ENCODE results near the gene MYO18B. TPM values are rescaled to one million over a fixed set of nuclear protein-coding genes. Genes with fewer than 3 reads are reported as not detected.
A peak's percentile ranks its signal among the peaks of the same experiment; 100 is the strongest.

The MYO18B gene
- total RNA-seq, 2 experiments from 2014 or later = 1.6 to 2.0 TPM

DNA sequence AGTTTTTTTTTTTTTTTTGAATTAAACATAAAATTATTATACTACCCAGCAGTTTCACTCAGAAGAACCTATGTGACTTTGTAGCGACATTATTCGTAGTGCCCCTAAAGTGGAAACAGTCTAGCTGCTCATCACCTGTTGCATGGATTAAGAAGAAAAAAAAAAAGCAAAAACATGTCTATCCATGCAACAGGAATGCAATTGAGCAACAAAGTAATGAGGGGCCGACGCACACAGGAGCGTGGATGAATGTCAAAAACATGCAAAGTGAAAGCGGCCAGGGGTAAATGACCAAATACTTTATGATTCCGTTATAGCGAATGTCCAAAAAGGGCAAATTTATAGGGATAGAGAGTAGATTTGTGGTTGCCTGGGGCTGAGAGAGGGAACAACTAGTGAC lies 16.3 kb downstream of the MYO18B start:
- CTCF ChIA-PET = no interaction called here
- peaks cover 29% of the 10 kb centered on the region for H3K4me1 Mint-ChIP-seq
- peaks cover 2% of the 10 kb centered on the region for H3K27me3 Mint-ChIP-seq
- POLR2A ChIA-PET = no interaction called here
- DNase-seq = no peak
- H3K4me3 Mint-ChIP-seq = no peak overlapping the region
- no peak overlapping the region for H3K27ac Mint-ChIP-seq
- H3K9me3 Mint-ChIP-seq = peaks cover 4% of the 10 kb centered on the region
- H3K36me3 Mint-ChIP-seq (ENCODE audit: low read depth) = peaks cover 6% of the 10 kb centered on the region

- Mint-ChIP-seq H3K4me3 (no peak overlapping the region), H3K9me3 (peaks cover 2% of the 10 kb centered on the region), H3K27me3 (peaks cover 2% of the 10 kb centered on the region), H3K27ac (no peak overlapping the region), H3K4me1 (peaks cover 24% of the 10 kb centered on the region), H3K36me3 (ENCODE audit: low read depth) (no peaks in the 10 kb centered on the region)
- POLR2A ChIA-PET = interaction anchor here (3.2 kb wide), 1 partner anchor 10 kb away, joined by 11 read pairs; no protein-coding TSS in a partner anchor
- CTCF ChIA-PET = interaction anchor here (2.6 kb wide), 1 partner anchor 13 kb away, joined by 10 read pairs; no protein-coding TSS in a partner anchor
- no peak for DNase-seq
These were observed 17.8 kb downstream of the MYO18B start for GRCh38 chr22:25759825-25760231.

GRCh38 chr22:25760294-25760693 lies 18.3 kb downstream of the MYO18B start:
- Mint-ChIP-seq H3K36me3 (ENCODE audit: low read depth) (peaks cover 2% of the 10 kb centered on the region), H3K4me1 (peaks cover 23% of the 10 kb centered on the region)

GRCh38 chr22:25760848-25761595 lies 19.0 kb downstream of the MYO18B start:
- Mint-ChIP-seq H3K4me1 (peaks cover 20% of the 10 kb centered on the region), H3K4me3 (no peak overlapping the region), H3K36me3 (ENCODE audit: low read depth) (peaks cover 8% of the 10 kb centered on the region), H3K9me3 (peaks cover 12% of the 10 kb centered on the region), H3K27me3 (peaks cover 2% of the 10 kb centered on the region), H3K27ac (no peak overlapping the region)
- DNase-seq = no peak
- ChIA-PET CTCF (interaction anchor here (0.6 to 2.6 kb wide), 3 partner anchors 11 to 912 kb away, joined by 3 to 10 read pairs (median 9); no protein-coding TSS in a partner anchor), POLR2A (interaction anchor here (3.2 kb wide), 1 partner anchor 12 kb away, joined by 11 read pairs; no protein-coding TSS in a partner anchor)

More at GRCh38 chr22:25760294-25760693, 18.3 kb downstream of the MYO18B start:
- Mint-ChIP-seq H3K27ac (no peak overlapping the region), H3K27me3 (peaks cover 2% of the 10 kb centered on the region), H3K4me3 (no peak overlapping the region), H3K9me3 (peaks cover 4% of the 10 kb centered on the region)
- DNase-seq = no peak
- ChIA-PET POLR2A (interaction anchor here (3.2 kb wide), 1 partner anchor 11 kb away, joined by 11 read pairs; no protein-coding TSS in a partner anchor), CTCF (interaction anchor here (0.6 to 2.6 kb wide), 2 partner anchors 13 to 911 kb away, joined by 3 to 10 read pairs; no protein-coding TSS in a partner anchor)

- Mint-ChIP-seq H3K27me3 (peaks cover 2% of the 10 kb centered on the region), H3K27ac (no peak overlapping the region), H3K4me3 (no peak overlapping the region), H3K9me3 (peaks cover 23% of the 10 kb centered on the region), H3K4me1 (peaks cover 20% of the 10 kb centered on the region), H3K36me3 (ENCODE audit: low read depth) (peaks cover 18% of the 10 kb centered on the region)
- ChIA-PET POLR2A (interaction anchor here (3.2 kb wide), 1 partner anchor 13 kb away, joined by 11 read pairs; no protein-coding TSS in a partner anchor), CTCF (interaction anchor here (1.5 to 2.2 kb wide), 2 partner anchors 11 to 12 kb away, joined by 5 to 9 read pairs; no protein-coding TSS in a partner anchor)
- DNase-seq = no peak
These were observed 20.2 kb downstream of the MYO18B start for GRCh38 chr22:25762147-25762546.

DNA sequence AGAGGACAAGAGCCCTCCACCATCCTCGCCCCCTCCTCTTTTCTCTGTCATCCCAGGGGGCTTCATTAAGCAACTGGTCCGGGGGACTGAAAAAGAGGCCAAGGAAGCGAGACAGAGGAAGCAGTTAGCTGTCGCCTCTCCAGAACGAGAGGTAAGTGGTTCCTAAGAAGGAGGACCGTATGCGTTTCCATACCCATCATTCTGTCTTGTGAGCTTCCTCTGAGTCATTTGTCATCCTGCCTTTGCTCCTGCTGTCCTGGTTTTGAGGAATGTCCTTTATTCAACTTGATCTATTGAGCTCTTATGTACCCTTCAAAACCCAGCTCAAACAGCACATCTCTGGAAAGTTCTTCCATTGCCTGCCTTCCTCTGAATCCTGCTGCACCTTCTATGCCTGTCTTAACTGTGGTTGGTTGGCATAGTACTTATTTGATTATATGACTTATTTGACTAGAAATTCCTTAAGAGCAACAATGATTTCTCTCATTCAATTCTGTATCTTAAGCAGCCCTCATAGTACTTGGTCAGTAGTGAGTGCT lies 21.3 kb downstream of the MYO18B start:
- Mint-ChIP-seq H3K9me3 (peaks cover 32% of the 10 kb centered on the region), H3K4me3 (no peak overlapping the region), H3K36me3 (ENCODE audit: low read depth) (peaks cover 29% of the 10 kb centered on the region), H3K4me1 (peaks cover 15% of the 10 kb centered on the region), H3K27ac (no peak overlapping the region), H3K27me3 (peaks cover 2% of the 10 kb centered on the region)
- ChIA-PET CTCF (interaction anchor here (1.2 to 2.2 kb wide), 3 partner anchors 10 to 13 kb away, joined by 4 to 9 read pairs (median 5); no protein-coding TSS in a partner anchor), POLR2A (interaction anchor here (1.1 kb wide), 1 partner anchor 139 kb away, joined by 4 read pairs; no protein-coding TSS in a partner anchor)
- DNase-seq = no peak

- ChIA-PET CTCF (no interaction called here), POLR2A (interaction anchor here (1.1 to 1.2 kb wide), 2 partner anchors 14 to 140 kb away, joined by 4 read pairs; no protein-coding TSS in a partner anchor)
- Mint-ChIP-seq H3K27ac (no peak overlapping the region), H3K27me3 (no peaks in the 10 kb centered on the region), H3K36me3 (ENCODE audit: low read depth) (peaks cover 39% of the 10 kb centered on the region), H3K4me3 (no peak overlapping the region), H3K4me1 (peaks cover 19% of the 10 kb centered on the region), H3K9me3 (peaks cover 32% of the 10 kb centered on the region)
- no peak for DNase-seq
These were observed 22.5 kb downstream of the MYO18B start for GRCh38 chr22:25764270-25765015.

DNA sequence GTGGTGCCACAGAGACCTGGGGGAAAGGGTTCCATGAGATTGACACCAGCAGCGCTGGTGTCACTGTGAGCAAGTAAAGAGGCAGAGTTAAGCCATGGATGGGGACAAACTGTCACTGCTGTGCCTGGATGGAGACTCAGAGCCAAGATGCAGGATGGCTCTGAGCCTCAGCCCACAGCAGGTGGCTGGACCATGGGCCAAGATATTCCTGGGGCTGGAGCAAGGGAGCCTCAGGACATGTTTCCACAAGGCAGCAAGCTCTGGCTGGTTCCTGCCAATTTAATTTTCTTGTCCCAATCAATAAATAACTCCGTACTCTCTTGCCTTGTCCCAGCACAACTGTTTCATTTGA lies 23.0 kb downstream of the MYO18B start:
- no peak overlapping the region for H3K27ac Mint-ChIP-seq
- peaks cover 42% of the 10 kb centered on the region for H3K36me3 Mint-ChIP-seq (ENCODE audit: low read depth)
- no peak overlapping the region for H3K4me3 Mint-ChIP-seq
- no peaks in the 10 kb centered on the region for H3K27me3 Mint-ChIP-seq
- ChIA-PET CTCF (interaction anchor here (2.3 kb wide), 1 partner anchor 15 kb away, joined by 5 read pairs; no protein-coding TSS in a partner anchor), POLR2A (interaction anchor here (1.2 kb wide), 1 partner anchor 15 kb away, joined by 4 read pairs; no protein-coding TSS in a partner anchor)
- peaks cover 32% of the 10 kb centered on the region for H3K9me3 Mint-ChIP-seq
- no peak for DNase-seq
- H3K4me1 Mint-ChIP-seq = peaks cover 18% of the 10 kb centered on the region

DNA sequence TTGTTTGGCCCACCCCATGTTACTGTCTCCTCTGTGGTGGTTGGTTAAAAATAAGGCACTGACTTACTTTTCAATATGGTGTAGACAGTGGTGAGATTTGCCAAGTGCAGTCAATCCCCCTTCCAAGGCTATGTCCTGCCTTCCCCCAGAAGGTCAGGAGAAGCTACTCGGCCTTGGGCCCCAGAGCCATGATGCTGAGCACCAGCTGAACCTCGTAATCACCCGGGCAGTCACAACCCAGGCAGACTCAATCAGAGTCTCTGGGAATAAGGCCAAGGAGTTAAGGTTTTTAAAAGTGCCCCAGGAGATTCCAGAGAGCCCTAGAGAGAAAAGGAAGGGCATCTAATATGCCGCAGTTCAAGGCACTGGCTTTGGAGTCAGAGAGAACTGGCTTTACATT lies 23.8 kb downstream of the MYO18B start:
- POLR2A ChIA-PET = no interaction called here
- H3K36me3 Mint-ChIP-seq (ENCODE audit: low read depth) = peaks cover 50% of the 10 kb centered on the region
- peaks cover 16% of the 10 kb centered on the region for H3K4me1 Mint-ChIP-seq

GRCh38 chr22:25766418-25766817 lies 24.4 kb downstream of the MYO18B start:
- H3K36me3 Mint-ChIP-seq (ENCODE audit: low read depth) = peaks cover 52% of the 10 kb centered on the region

More for the DNA sequence above, 23.8 kb downstream of the MYO18B start:
- CTCF ChIA-PET = interaction anchor here (2.3 kb wide), 1 partner anchor 15 kb away, joined by 5 read pairs; no protein-coding TSS in a partner anchor
- Mint-ChIP-seq H3K27me3 (no peaks in the 10 kb centered on the region), H3K9me3 (peaks cover 32% of the 10 kb centered on the region), H3K4me3 (no peak overlapping the region), H3K27ac (no peak overlapping the region)
- no peak for DNase-seq

GRCh38 chr22:25770333-25770732 lies 28.3 kb downstream of the MYO18B start:
- ChIA-PET POLR2A (interaction anchor here (3.3 kb wide), 1 partner anchor 21 kb away, joined by 11 read pairs; no protein-coding TSS in a partner anchor), CTCF (interaction anchor here (4.7 kb wide), 1 partner anchor 308 kb away, joined by 53 read pairs; no protein-coding TSS in a partner anchor)
- H3K4me1 Mint-ChIP-seq = peaks cover 25% of the 10 kb centered on the region
- no peaks in the 10 kb centered on the region for H3K27me3 Mint-ChIP-seq
- H3K9me3 Mint-ChIP-seq = peaks cover 27% of the 10 kb centered on the region
- DNase-seq = no peak
- no peak overlapping the region for H3K27ac Mint-ChIP-seq
- peaks cover 50% of the 10 kb centered on the region for H3K36me3 Mint-ChIP-seq (ENCODE audit: low read depth)
- no peak overlapping the region for H3K4me3 Mint-ChIP-seq

More at GRCh38 chr22:25766418-25766817, 24.4 kb downstream of the MYO18B start:
- Mint-ChIP-seq H3K4me1 (peaks cover 14% of the 10 kb centered on the region), H3K27ac (no peak overlapping the region), H3K27me3 (no peaks in the 10 kb centered on the region), H3K4me3 (no peak overlapping the region), H3K9me3 (peaks cover 32% of the 10 kb centered on the region)
- no peak for DNase-seq
- CTCF ChIA-PET = interaction anchor here (2.3 kb wide), 1 partner anchor 16 kb away, joined by 5 read pairs; no protein-coding TSS in a partner anchor
- POLR2A ChIA-PET = no interaction called here

DNA sequence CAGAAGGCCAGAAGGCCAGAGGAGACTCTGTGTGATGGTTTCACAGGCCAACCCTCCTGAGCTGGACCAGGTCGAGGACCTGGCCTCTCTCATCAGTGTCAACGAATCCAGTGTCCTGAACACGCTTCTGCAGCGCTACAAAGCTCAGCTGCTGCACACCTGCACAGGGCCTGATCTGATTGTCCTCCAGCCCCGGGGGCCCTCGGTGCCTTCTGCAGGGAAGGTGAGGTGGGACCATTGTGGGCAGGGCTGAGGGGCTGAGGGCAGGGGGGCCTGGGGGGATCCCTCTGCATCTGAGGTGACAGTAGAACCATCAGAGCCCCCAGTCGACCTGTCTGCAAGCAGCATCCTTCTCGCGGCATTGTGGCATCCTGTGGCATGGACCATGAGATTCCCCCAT lies 30.3 kb downstream of the MYO18B start:
- Mint-ChIP-seq H3K4me3 (no peak overlapping the region), H3K27ac (peak overlapping the region; percentile 36), H3K9me3 (peaks cover 7% of the 10 kb centered on the region), H3K27me3 (peaks cover 6% of the 10 kb centered on the region), H3K36me3 (ENCODE audit: low read depth) (peaks cover 33% of the 10 kb centered on the region), H3K4me1 (peaks cover 28% of the 10 kb centered on the region)
- CTCF ChIA-PET = interaction anchor here (1.0 to 4.7 kb wide), 27 partner anchors 10 to 570 kb away, joined by 3 to 53 read pairs (median 4); no protein-coding TSS in a partner anchor
- POLR2A ChIA-PET = interaction anchor here (0.9 to 3.3 kb wide), 4 partner anchors 23 to 309 kb away, joined by 3 to 11 read pairs (median 3); no protein-coding TSS in a partner anchor
- no peak for DNase-seq

Data from activated CD4-positive, alpha-beta memory T cell treated with anti-CD3 and anti-CD28 coated beads, Interleukin-2, amount 10 ng/mL, durations not matched to agents 7 days and 5 days (primary cell).